ENCODE data around the gene KLK15.

Gene KLK15, protein sequence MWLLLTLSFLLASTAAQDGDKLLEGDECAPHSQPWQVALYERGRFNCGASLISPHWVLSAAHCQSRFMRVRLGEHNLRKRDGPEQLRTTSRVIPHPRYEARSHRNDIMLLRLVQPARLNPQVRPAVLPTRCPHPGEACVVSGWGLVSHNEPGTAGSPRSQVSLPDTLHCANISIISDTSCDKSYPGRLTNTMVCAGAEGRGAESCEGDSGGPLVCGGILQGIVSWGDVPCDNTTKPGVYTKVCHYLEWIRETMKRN

GRCh38 chr19:50833117-50833801 is at the start of gene KLK15:
Gene KLK15, minus strand, starts transcription at chr19:50833574. Its CDS starts 2,082 bp downstream, at chr19:50831492.
- DNase-seq, result no peak

GRCh38 chr19:50882188-50882587 is 48.8 kb upstream of the KLK15 start:
- no peak for DNase-seq

DNA sequence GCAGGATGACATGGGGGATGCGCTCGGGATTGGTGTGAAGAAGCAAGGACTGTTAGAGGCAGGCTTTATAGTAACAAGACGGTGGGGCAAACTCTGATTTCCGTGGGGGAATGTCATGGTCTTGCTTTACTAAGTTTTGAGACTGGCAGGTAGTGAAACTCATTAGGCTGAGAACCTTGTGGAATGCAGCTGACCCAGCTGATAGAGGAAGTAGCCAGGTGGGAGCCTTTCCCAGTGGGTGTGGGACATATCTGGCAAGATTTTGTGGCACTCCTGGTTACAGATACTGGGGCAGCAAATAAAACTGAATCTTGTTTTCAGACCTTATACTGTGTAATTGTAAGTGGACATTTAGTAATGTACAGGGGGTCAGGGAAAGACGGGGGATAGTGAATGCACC is 46.9 kb upstream of the KLK15 start:
- no peak for DNase-seq

DNA sequence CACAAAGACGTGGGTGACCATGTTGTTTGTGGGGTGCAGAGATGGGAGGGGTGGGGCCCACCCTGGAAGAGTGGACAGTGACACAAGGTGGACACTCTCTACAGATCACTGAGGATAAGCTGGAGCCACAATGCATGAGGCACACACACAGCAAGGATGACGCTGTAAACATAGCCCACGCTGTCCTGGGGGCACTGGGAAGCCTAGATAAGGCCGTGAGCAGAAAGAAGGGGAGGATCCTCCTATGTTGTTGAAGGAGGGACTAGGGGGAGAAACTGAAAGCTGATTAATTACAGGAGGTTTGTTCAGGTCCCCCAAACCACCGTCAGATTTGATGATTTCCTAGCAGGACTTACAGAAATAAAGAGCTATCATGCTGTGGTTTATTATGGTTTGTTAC is 45.5 kb upstream of the KLK15 start:
- DNase-seq, result no peak

DNA sequence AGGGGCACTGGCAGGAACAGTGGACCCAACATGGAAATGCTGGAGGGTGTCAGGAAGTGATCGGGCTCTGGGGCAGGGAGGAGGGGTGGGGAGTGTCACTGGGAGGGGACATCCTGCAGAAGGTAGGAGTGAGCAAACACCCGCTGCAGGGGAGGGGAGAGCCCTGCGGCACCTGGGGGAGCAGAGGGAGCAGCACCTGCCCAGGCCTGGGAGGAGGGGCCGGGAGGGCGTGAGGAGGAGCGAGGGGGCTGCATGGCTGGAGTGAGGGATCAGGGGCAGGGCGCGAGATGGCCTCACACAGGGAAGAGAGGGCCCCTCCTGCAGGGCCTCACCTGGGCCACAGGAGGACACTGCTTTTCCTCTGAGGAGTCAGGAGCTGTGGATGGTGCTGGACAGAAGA is 44.0 kb upstream of the KLK15 start:
- DNase-seq, result no peak

GRCh38 chr19:50876456-50876855 is 43.1 kb upstream of the KLK15 start:
- no peak for DNase-seq

GRCh38 chr19:50875795-50876422 is 42.5 kb upstream of the KLK15 start:
- no peak for DNase-seq

DNA sequence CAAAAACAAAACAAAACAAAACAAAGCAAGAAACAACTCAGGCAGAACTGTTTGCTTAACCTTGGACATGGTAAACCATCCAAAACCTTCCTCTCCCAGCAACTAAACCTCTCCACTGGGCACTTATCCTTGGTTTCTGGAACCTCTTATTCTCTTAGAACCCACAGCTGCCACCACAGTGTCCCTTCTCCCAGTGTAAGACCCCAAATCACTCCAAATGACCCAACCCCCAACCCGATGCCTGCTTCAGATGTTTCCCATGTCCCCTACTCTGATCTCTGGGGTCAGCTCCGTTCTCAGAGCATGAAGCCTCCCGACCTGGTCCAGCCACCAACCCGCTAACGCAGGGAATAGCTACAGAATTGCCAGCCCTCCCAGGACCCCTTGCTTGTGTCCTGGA is 40.8 kb upstream of the KLK15 start:
- DNase-seq, result no peak

DNA sequence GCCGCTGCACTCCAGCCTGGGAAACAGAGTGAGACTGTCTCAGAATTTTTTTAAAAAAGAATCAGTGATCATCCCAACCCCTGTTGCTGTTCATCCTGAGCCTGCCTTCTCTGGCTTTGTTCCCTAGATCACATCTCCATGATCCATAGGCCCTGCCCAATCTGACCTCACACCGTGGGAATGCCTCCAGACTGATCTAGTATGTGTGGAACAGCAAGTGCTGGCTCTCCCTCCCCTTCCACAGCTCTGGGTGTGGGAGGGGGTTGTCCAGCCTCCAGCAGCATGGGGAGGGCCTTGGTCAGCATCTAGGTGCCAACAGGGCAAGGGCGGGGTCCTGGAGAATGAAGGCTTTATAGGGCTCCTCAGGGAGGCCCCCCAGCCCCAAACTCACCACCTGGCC is 39.7 kb upstream of the KLK15 start, which contains the start of gene KLK2:
KLK2 (plus strand) TSS at position 384 of the 400 bp plus-strand sequence. CDS start 35 bp downstream, outside the sequence.
- no peak for DNase-seq

- DNase-seq, result no peak
Measured at GRCh38 chr19:50870417-50871089, 37.2 kb upstream of the KLK15 start.

GRCh38 chr19:50869479-50869878 is 36.1 kb upstream of the KLK15 start:
- no peak for DNase-seq

DNA sequence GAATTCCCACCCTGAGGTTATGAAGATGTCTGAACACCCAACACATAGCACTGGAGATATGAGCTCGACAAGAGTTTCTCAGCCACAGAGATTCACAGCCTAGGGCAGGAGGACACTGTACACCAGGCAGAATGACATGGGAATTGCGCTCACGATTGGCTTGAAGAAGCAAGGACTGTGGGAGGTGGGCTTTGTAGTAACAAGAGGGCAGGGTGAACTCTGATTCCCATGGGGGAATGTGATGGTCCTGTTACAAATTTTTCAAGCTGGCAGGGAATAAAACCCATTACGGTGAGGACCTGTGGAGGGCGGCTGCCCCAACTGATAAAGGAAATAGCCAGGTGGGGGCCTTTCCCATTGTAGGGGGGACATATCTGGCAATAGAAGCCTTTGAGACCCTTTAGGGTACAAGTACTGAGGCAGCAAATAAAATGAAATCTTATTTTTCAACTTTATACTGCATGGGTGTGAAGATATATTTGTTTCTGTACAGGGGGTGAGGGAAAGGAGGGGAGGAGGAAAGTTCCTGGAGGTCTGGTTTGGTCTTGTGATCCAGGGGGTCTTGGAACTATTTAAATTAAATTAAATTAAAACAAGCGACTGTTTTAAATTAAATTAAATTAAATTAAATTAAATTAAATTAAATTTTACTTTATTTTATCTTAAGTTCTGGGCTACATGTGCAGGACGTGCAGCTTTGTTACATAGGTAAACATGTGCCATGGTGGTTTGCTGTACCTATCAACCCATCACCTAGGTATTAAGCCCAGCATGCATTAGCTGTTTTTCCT is 28.3 kb upstream of the KLK15 start:
- no peak for DNase-seq

DNA sequence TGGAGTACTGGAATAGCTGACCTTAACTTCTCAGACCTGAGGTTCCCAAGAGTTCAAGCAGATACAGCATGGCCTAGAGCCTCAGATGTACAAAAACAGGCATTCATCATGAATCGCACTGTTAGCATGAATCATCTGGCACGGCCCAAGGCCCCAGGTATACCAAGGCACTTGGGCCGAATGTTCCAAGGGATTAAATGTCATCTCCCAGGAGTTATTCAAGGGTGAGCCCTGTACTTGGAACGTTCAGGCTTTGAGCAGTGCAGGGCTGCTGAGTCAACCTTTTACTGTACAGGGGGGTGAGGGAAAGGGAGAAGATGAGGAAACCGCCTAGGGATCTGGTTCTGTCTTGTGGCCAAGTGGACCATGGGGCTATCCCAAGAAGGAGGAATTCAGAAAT is 27.6 kb upstream of the KLK15 start:
- DNase-seq, result no peak

DNA sequence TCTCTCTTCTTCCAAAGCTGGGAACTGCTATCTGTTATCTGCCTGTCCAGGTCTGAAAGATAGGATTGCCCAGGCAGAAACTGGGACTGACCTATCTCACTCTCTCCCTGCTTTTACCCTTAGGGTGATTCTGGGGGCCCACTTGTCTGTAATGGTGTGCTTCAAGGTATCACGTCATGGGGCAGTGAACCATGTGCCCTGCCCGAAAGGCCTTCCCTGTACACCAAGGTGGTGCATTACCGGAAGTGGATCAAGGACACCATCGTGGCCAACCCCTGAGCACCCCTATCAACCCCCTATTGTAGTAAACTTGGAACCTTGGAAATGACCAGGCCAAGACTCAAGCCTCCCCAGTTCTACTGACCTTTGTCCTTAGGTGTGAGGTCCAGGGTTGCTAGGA is 26.5 kb upstream of the KLK15 start:
- no peak for DNase-seq

- no peak for DNase-seq
Measured at GRCh38 chr19:50858886-50859285, 25.5 kb upstream of the KLK15 start.

DNA sequence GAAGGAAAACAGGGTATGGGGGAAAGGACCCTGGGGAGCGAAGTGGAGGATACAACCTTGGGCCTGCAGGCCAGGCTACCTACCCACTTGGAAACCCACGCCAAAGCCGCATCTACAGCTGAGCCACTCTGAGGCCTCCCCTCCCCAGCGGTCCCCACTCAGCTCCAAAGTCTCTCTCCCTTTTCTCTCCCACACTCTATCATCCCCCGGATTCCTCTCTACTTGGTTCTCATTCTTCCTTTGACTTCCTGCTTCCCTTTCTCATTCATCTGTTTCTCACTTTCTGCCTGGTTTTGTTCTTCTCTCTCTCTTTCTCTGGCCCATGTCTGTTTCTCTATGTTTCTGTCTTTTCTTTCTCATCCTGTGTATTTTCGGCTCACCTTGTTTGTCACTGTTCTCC is 24.0 kb upstream of the KLK15 start:
- no peak for DNase-seq

- no peak for DNase-seq
Measured at GRCh38 chr19:50854636-50855410, 21.4 kb upstream of the KLK15 start, which contains the start of gene KLK3. Gene KLK3, plus strand, starts transcription at chr19:50854915. Its CDS starts 41 bp downstream, at chr19:50854956.

- DNase-seq, result no peak
Measured at GRCh38 chr19:50851620-50852019, 18.2 kb upstream of the KLK15 start.

GRCh38 chr19:50850738-50851137 is 17.4 kb upstream of the KLK15 start:
- no peak for DNase-seq

GRCh38 chr19:50844296-50844935 is 11.0 kb upstream of the KLK15 start:
- DNase-seq, result no peak

DNA sequence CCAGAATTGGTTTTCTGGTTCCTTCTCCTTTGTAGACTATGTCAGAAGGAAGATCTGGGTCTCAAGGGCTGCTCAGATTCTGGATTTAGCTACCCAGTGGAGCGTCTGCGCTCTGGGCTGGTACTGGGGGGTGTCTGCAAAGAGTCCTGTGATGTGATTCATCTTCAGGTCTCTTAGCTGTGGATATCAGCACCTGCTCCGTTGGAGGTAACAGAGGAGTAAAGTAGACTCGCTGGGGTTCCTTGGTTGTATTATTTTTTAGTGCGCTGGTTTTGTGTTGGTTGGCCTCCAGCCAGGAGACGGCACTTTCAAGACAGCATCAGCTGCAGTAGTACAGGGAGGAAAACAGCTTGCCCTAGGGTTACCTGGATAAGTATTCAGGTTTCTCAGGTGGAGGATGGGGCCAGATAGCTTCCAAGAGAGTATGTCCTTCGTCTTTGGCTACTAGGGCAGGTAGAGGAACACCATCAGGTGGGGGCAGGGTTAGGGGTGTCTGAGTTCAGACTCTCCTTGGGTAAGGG is 10.4 kb upstream of the KLK15 start:
- no peak for DNase-seq
